Measurements from ENCODE around the gene SPATA3.

DNA sequence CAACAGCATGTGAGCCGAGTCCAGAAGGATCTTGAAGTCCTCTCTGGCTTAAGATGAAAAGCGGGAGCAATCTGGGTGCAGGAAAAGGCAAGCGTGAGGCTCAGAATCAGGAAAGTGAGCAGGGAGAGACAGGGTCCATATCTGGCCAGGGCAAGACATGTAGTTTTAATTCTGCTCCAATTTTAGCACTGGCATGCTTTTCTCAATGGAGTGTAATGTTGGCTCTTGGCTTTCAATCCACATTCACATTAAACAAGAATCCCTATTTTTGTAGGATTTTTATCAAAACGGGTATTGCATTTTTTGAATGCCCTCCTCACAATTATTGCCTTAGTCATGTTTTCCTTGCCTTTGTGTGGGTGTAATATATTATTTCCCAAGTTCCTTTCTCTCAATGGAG, 6.0 kb downstream of the SPATA3 start:
- TF ChIP-seq, protein P1, sequence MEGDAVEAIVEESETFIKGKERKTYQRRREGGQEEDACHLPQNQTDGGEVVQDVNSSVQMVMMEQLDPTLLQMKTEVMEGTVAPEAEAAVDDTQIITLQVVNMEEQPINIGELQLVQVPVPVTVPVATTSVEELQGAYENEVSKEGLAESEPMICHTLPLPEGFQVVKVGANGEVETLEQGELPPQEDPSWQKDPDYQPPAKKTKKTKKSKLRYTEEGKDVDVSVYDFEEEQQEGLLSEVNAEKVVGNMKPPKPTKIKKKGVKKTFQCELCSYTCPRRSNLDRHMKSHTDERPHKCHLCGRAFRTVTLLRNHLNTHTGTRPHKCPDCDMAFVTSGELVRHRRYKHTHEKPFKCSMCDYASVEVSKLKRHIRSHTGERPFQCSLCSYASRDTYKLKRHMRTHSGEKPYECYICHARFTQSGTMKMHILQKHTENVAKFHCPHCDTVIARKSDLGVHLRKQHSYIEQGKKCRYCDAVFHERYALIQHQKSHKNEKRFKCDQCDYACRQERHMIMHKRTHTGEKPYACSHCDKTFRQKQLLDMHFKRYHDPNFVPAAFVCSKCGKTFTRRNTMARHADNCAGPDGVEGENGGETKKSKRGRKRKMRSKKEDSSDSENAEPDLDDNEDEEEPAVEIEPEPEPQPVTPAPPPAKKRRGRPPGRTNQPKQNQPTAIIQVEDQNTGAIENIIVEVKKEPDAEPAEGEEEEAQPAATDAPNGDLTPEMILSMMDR (IDR thresholded peaks at IDR 0.05): no peak
- TF ChIP-seq HDAC2 (IDR thresholded peaks at IDR 0.05): no peak
